GM12878 (cell line): Measurements from ENCODE around the gene HSPBP1. TPM values are rescaled to one million over a fixed set of nuclear protein-coding genes. Genes with fewer than 3 reads are reported as not detected.
A peak's percentile ranks its signal among the peaks of the same experiment; 100 is the strongest.

Source experiments
- ATAC-seq: fragments of 200-7000 bp; cut with Tn5 transposase; 3 replicates; pipeline ENCODE4 v1.9.1; 2020; ENCODE audit warnings: mild to moderate bottlenecking, moderate library complexity
- BruUV-seq: library from RNA; stranded (reverse); fragments of 400-500 nt; replicated peaks from 2 replicates; lab custom pipeline; 2021; lab: Mats Ljungman, UMichigan
- CTCF ChIA-PET: fragments of 300-600 bp; sonication (Branson Sonifier 250); formaldehyde crosslinking; extraction: SDS; loops from one replicate; lab custom pipeline; 2021; ENCODE audit warnings: inconsistent platforms; lab: Yijun Ruan, JAX
- POLR2A ChIA-PET: fragments of 350-600 bp; formaldehyde crosslinking; extraction: SDS; loops from one replicate; lab custom pipeline; 2021; ENCODE audit warnings: inconsistent platforms; lab: Charles Lee
- RAD21 ChIA-PET: fragments of 300-600 bp; sonication (Branson Sonifier 250); formaldehyde crosslinking; loops from one replicate; lab custom pipeline; 2023; ENCODE audit warnings: antibody characterized with exemption; ENCODE audit not compliant: unreplicated experiment; lab: Charles Lee
- SMC1A ChIA-PET: fragments of 300-600 bp; sonication (Branson Sonifier 250); formaldehyde crosslinking; loops from one replicate; lab custom pipeline; 2023; ENCODE audit not compliant: unreplicated experiment, uncharacterized antibody; lab: Charles Lee
- DNase-seq: peaks from one replicate; pipeline ENCODE4 v3.0.0-alpha.2; 2011; ENCODE audit warnings: low read depth, low spot score
- FAIRE-seq: peaks from 3 replicates; lab custom pipeline; 2011; peaks lifted over from hg19 to GRCh38; lab: Jason Lieb, UNC
- H2AFZ ChIP-seq: 2 replicates; pipeline ENCODE4 v1.6.0; 2011; ENCODE audit warnings: low read depth, low read length, control low read depth; ENCODE audit not compliant: control insufficient read depth
- H3K27ac ChIP-seq: 2 replicates; pipeline ENCODE4 v1.5.1; 2011; ENCODE audit warnings: control low read depth; ENCODE audit not compliant: control insufficient read depth, insufficient read depth
- H3K27me3 ChIP-seq, 2 experiments: replicated peaks in 1 of 2; 2 replicates each; pipeline versions ENCODE4 v1.6.0 to v1.6.1; 2011; ENCODE audit warnings: low read length in 1 of 2; ENCODE audit not compliant: control insufficient read depth in 2 of 2, insufficient read depth in 2 of 2
- H3K36me3 ChIP-seq, 2 experiments: 2 replicates each; pipeline ENCODE4 v1.5.1; 2011; ENCODE audit warnings: low read length in 1 of 2; ENCODE audit not compliant: control insufficient read depth in 2 of 2, insufficient read depth in 2 of 2
- H3K4me1 ChIP-seq: 2 replicates; pipeline ENCODE4 v1.6.1; 2011; ENCODE audit warnings: mild to moderate bottlenecking, low read length, moderate library complexity, mixed read lengths; ENCODE audit not compliant: control insufficient read depth, insufficient read depth
- H3K4me2 ChIP-seq: 2 replicates; pipeline ENCODE4 v1.6.0; 2011; ENCODE audit warnings: control low read depth; ENCODE audit not compliant: control insufficient read depth, insufficient read depth
- H3K4me3 ChIP-seq: fragments of 200-600 bp; sonication (generic); 2 replicates; pipeline ENCODE4 v1.5.1; 2016
- H3K79me2 ChIP-seq: 2 replicates; pipeline ENCODE4 v1.6.0; 2011; ENCODE audit warnings: low read length; ENCODE audit not compliant: control insufficient read depth, insufficient read depth
- H3K9ac ChIP-seq: 2 replicates; pipeline ENCODE4 v1.8.0; 2011; ENCODE audit warnings: low read length, control low read depth, mixed read lengths; ENCODE audit not compliant: control insufficient read depth, insufficient read depth
- H3K9me3 ChIP-seq: replicated peaks from 3 replicates; pipeline ENCODE4 v1.5.1; 2011; ENCODE audit warnings: mild to moderate bottlenecking, low read length; ENCODE audit not compliant: control insufficient read depth, insufficient read depth
- H4K20me1 ChIP-seq: 2 replicates; pipeline ENCODE4 v1.6.0; 2011; ENCODE audit not compliant: control insufficient read depth, insufficient read depth
- ATF7 ChIP-seq: fragments of 450-650 bp; IDR thresholded peaks from 2 replicates; pipeline ENCODE4 v1.6.1; 2016; ENCODE audit warnings: low read depth, mild to moderate bottlenecking
- BHLHE40 ChIP-seq, 2 experiments: fragments of 450-650 bp in 1 of 2; IDR thresholded peaks; 2 replicates each; pipeline ENCODE4 v1.6.1; 2011 to 2017; ENCODE audit warnings: low read depth in 2 of 2, borderline replicate concordance in 1 of 2, improper control_type of control experiment in 1 of 2, low read length in 1 of 2, mild to moderate bottlenecking in 1 of 2
- EGR1 ChIP-seq, 2 experiments: IDR thresholded peaks; 1 replicate in 1 of 2; 2 replicates in 1 of 2; pipeline ENCODE4 v1.6.1; 2011 to 2012; ENCODE audit warnings: low read depth in 2 of 2, low read length in 2 of 2, borderline replicate concordance in 1 of 2, mild to moderate bottlenecking in 1 of 2, moderate library complexity in 1 of 2
- EP300 ChIP-seq, 2 experiments: fragments of 150-350 bp in 1 of 2; IDR thresholded peaks; 2 replicates each; pipeline ENCODE4 v1.6.1; 2011 to 2012; ENCODE audit warnings: low read depth in 2 of 2, low read length in 2 of 2, borderline replicate concordance in 1 of 2, improper control_type of control experiment in 1 of 2, inconsistent platforms in 1 of 2; ENCODE audit not compliant: control insufficient read depth in 1 of 2
- HCFC1 ChIP-seq: fragments of 150-350 bp; IDR thresholded peaks from 2 replicates; pipeline ENCODE4 v1.6.1; 2014; ENCODE audit warnings: low read length
- HDGF ChIP-seq: fragments of 450-650 bp; IDR thresholded peaks from 2 replicates; pipeline ENCODE4 v1.6.1; 2016; ENCODE audit warnings: antibody characterized with exemption
- IKZF1 ChIP-seq: fragments of 450-650 bp; conservative IDR thresholded peaks from 2 replicates; pipeline ENCODE4 v1.6.1; 2017; ENCODE audit warnings: antibody characterized with exemption, mild to moderate bottlenecking
- NFXL1 ChIP-seq: fragments of 450-650 bp; IDR thresholded peaks from 2 replicates; pipeline ENCODE4 v1.6.1; 2017; ENCODE audit warnings: antibody characterized with exemption, mild to moderate bottlenecking, borderline replicate concordance
- NFYA ChIP-seq: IDR thresholded peaks from 2 replicates; pipeline ENCODE4 v1.6.1; 2011; ENCODE audit warnings: low read depth, mild to moderate bottlenecking, low read length, improper control_type of control experiment, borderline replicate concordance
- POLR2AphosphoS5 ChIP-seq: IDR thresholded peaks from 2 replicates; pipeline ENCODE4 v1.6.1; 2011; ENCODE audit warnings: mild to moderate bottlenecking, low read length, inconsistent platforms
- RELA ChIP-seq: fragments of 450-650 bp; IDR thresholded peaks from 2 replicates; pipeline ENCODE4 v1.8.0; 2014; ENCODE audit warnings: borderline replicate concordance; ENCODE audit not compliant: partially characterized antibody
- SMAD5 ChIP-seq: IDR thresholded peaks from 2 replicates; pipeline ENCODE4 v1.6.1; 2016; ENCODE audit warnings: antibody characterized with exemption, low read depth
- STAT1 ChIP-seq: fragments of 450-650 bp; conservative IDR thresholded peaks from 2 replicates; pipeline ENCODE4 v1.6.1; 2014; ENCODE audit warnings: antibody characterized with exemption, mild to moderate bottlenecking
- TAF1 ChIP-seq: IDR thresholded peaks from 2 replicates; pipeline ENCODE4 v1.6.1; 2011; ENCODE audit warnings: mild to moderate bottlenecking, low read depth, low read length, borderline replicate concordance
- TCF3 ChIP-seq: IDR thresholded peaks from 2 replicates; pipeline ENCODE4 v1.6.1; 2012; ENCODE audit warnings: low read depth, mild to moderate bottlenecking, low read length, borderline replicate concordance; ENCODE audit not compliant: insufficient read depth
- WGBS: methylation state at CpG from one replicate; pipeline ENCODE4 v1.1.6; 2016; ENCODE audit warnings: low lambda C conversion rate; ENCODE audit not compliant: insufficient replicate concordance, insufficient coverage; ENCODE audit errors: missing lambda C conversion rate; 5-methylcytosine and 5-hydroxymethylcytosine counted together
- in situ Hi-C: fragments of 300-500 bp; cut with MboI; formaldehyde crosslinking; loops from 9 replicates; pipeline ENCODE4 v1.14.3; 2018; ENCODE audit warnings: mixed read lengths
- intact Hi-C: fragments of 100-400 bp; cut with micrococcal nuclease; formaldehyde crosslinking; loops from one replicate; pipeline ENCODE4 v1.14.2; 2022; ENCODE audit not compliant: unreplicated experiment
- polyA plus RNA-seq, 11 experiments: library from polyadenylated mRNA; depleted of rRNA in 4 of 11; unstranded in 6 of 11; stranded (reverse) in 5 of 11; fragments of >200 nt; fragmentation: Nextera tagmentation in 4 of 11; fragmentation: Illumina TruSeq in 1 of 11; extraction: Ambion mirVana in 4 of 11; extraction: Trizol in 1 of 11; gene quantifications; 1 replicate in 1 of 11; 2 replicates in 10 of 11; pipeline versions ENCODE4 v1.2.1 to v1.2.3, GENCODE V29; 2011 to 2016; ENCODE audit warnings: inconsistent platforms in 2 of 11, missing spikeins in 2 of 11, low read depth in 1 of 11
- total RNA-seq, 4 experiments: library from RNA; depleted of rRNA in 3 of 4; stranded (reverse); fragments of >200 nt in 3 of 4; fragmentation: Illumina TruSeq in 1 of 4; extraction: Trizol in 1 of 4; gene quantifications; 2 replicates each; pipeline versions ENCODE4 v1.2.1 to v1.2.3, GENCODE V29; 2013 to 2021
- TF ChIP-seq, protein P1 (sequence below): fragments of 450-650 bp; conservative IDR thresholded peaks from 2 replicates; pipeline ENCODE4 v1.6.1; 2017; ENCODE audit warnings: mild to moderate bottlenecking, moderate library complexity
- TF ChIP-seq, protein P2 (sequence below): fragments of 450-650 bp; IDR thresholded peaks from 2 replicates; pipeline ENCODE4 v1.6.1; 2017; ENCODE audit warnings: antibody characterized with exemption, mild to moderate bottlenecking, moderate library complexity

Gene HSPBP1
- total and polyA plus RNA-seq, 10 of the 15 experiments (the other 5 are each of a cell fraction or from before 2014, with no cell fraction given) = 0.18 to 83.3 (median 23.0) TPM

DNA sequence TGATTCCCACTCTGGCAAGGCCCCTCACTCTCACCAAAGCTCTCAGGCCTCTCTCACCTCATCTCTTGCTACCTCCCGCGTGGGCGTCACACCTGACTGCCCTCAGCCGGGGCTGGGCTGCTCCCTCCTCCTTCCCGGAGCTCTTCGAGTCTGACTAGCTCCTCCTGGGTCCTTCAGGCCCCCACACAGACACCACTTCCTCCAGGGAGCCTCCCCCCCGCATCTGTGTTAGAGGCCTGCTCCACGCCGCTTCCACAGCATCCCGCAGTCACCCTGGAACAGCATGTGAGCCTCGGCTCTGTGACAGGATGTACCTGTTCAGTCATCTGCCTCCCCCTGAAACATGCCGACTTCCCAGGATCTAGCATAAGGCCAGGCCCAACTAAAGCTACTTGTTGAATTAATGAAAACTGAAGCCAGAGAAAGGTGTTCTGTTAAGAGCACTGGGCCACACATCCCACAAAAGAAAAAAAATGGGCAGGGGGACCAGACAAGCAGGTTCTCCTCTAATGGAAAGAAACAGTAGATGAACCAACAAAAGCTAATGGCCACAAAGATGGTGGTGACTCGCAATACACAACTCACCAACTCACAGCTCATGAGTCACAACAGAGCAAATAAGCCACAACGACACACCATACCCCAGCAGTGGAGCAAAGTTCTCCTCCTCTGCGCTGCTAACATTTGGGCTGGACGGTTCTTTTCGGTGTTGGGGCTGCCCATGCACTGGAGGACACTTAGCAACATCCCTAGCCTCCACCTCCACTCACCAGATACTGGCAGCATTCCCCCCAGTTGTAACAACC lies 24.1 kb downstream of the HSPBP1 start:
- CTCF ChIA-PET = interaction anchor here (0.7 to 4.4 kb wide), 10 partner anchors 22 to 377 kb away, joined by 3 to 25 read pairs (median 4); no protein-coding TSS in a partner anchor
- Histone ChIP-seq H3K4me2 (peak overlapping the region; percentile 96), H3K9ac (peak overlapping the region; percentile 93), H3K27ac (peak overlapping the region; percentile 91), H3K9me3 (no peaks in the 10 kb centered on the region), H3K27me3 (no peaks in the 10 kb centered on the region), H4K20me1 (peaks cover 7% of the 10 kb centered on the region), H3K4me1 (peaks cover 28% of the 10 kb centered on the region), H3K4me3 (peak overlapping the region; percentile 100), H3K36me3 (peaks cover 0 to 7% of the 10 kb centered on the region in 2 experiments; a peak in 2 of 4 replicates), H3K79me2 (peaks cover 81% of the 10 kb centered on the region), H2AFZ (no peak overlapping the region)
- BruUV-seq = no TSS peak
- DNase-seq = peak; percentile 39
- peak; percentile 5 for ATAC-seq
- no peak for FAIRE-seq
- RAD21 ChIA-PET = interaction anchor here (0.9 to 6.0 kb wide), 9 partner anchors 21 to 387 kb away, joined by 3 to 46 read pairs (median 10); partner anchors contain the start of genes HSPBP1, KMT5C and TMEM238
- in situ Hi-C loops (no loop called here), intact Hi-C loops (loop anchor here (10.0 kb wide), 1 partner anchor 129 kb away; the partner anchor contains the start of genes RPL28 and TMEM238)
- POLR2A ChIA-PET = interaction anchor here (0.6 to 5.7 kb wide), 8 partner anchors 9 to 344 kb away, joined by 3 to 86 read pairs (median 12); partner anchors contain the start of genes FIZ1, HSPBP1, KMT5C and TMEM238
- SMC1A ChIA-PET = interaction anchor here (0.7 to 5.3 kb wide), 13 partner anchors 10 to 705 kb away, joined by 3 to 68 read pairs (median 3); partner anchors contain the start of gene HSPBP1
- WGBS = 2% methylated on average over 17 of the region's 17 CpGs
- TF ChIP-seq TCF3 = 0 out of 2 replicates have a peak, but pooled peaks have one; percentile 30
- peak in 1 of 2 experiments; percentile 15; a peak in 1 of 3 replicates for TF ChIP-seq EGR1 (IDR thresholded peaks at IDR 0.05; ENCODE audit: borderline replicate concordance in 1 of 2, low read depth in 2 of 2, low read length in 2 of 2)
- TF ChIP-seq, protein P1, sequence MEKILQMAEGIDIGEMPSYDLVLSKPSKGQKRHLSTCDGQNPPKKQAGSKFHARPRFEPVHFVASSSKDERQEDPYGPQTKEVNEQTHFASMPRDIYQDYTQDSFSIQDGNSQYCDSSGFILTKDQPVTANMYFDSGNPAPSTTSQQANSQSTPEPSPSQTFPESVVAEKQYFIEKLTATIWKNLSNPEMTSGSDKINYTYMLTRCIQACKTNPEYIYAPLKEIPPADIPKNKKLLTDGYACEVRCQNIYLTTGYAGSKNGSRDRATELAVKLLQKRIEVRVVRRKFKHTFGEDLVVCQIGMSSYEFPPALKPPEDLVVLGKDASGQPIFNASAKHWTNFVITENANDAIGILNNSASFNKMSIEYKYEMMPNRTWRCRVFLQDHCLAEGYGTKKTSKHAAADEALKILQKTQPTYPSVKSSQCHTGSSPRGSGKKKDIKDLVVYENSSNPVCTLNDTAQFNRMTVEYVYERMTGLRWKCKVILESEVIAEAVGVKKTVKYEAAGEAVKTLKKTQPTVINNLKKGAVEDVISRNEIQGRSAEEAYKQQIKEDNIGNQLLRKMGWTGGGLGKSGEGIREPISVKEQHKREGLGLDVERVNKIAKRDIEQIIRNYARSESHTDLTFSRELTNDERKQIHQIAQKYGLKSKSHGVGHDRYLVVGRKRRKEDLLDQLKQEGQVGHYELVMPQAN = peak; percentile 37
- peak; percentile 63; the same call in 1 of the 2 replicates for TF ChIP-seq HDGF
- TF ChIP-seq, protein P2, sequence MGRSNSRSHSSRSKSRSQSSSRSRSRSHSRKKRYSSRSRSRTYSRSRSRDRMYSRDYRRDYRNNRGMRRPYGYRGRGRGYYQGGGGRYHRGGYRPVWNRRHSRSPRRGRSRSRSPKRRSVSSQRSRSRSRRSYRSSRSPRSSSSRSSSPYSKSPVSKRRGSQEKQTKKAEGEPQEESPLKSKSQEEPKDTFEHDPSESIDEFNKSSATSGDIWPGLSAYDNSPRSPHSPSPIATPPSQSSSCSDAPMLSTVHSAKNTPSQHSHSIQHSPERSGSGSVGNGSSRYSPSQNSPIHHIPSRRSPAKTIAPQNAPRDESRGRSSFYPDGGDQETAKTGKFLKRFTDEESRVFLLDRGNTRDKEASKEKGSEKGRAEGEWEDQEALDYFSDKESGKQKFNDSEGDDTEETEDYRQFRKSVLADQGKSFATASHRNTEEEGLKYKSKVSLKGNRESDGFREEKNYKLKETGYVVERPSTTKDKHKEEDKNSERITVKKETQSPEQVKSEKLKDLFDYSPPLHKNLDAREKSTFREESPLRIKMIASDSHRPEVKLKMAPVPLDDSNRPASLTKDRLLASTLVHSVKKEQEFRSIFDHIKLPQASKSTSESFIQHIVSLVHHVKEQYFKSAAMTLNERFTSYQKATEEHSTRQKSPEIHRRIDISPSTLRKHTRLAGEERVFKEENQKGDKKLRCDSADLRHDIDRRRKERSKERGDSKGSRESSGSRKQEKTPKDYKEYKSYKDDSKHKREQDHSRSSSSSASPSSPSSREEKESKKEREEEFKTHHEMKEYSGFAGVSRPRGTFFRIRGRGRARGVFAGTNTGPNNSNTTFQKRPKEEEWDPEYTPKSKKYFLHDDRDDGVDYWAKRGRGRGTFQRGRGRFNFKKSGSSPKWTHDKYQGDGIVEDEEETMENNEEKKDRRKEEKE = no peak
- no peak for TF ChIP-seq SMAD5
- TF ChIP-seq NFYA = no peak
- peak; percentile 50; the same call in 1 of the 2 replicates for TF ChIP-seq POLR2AphosphoS5
- no peak for TF ChIP-seq STAT1
- no peak for TF ChIP-seq EP300 (IDR thresholded peaks at IDR 0.05; ENCODE audit: borderline replicate concordance in 1 of 2, control insufficient read depth in 1 of 2, low read depth in 2 of 2, low read length in 2 of 2)
- TF ChIP-seq BHLHE40 (IDR thresholded peaks at IDR 0.05; ENCODE audit: borderline replicate concordance in 1 of 2, low read depth in 2 of 2, low read length in 1 of 2) = peak in 1 of 2 experiments; percentile 35; a peak in 2 of 4 replicates
- peak; percentile 27 for TF ChIP-seq RELA
- no peak for TF ChIP-seq NFXL1
- peak; percentile 59; the same call in 1 of the 2 replicates for TF ChIP-seq TAF1
- TF ChIP-seq HCFC1 = no peak
- TF ChIP-seq ATF7 = 0 out of 2 replicates have a peak, but pooled peaks have one; percentile 10
- TF ChIP-seq IKZF1 = 0 out of 2 replicates have a peak, but pooled peaks have one; percentile 48
